Effector memory CD8-positive, alpha-beta T cell (primary cell): ENCODE measurements around the gene TMEM109.
A peak's percentile ranks its signal among the peaks of the same experiment; 100 is the strongest.

Experiments used
- ATAC-seq: fragments of 150-1000 bp; cut with Tn5 transposase; replicated peaks from 2 replicates; pipeline ENCODE4 v1.10.0; 2021; ENCODE audit warnings: mild to moderate bottlenecking, moderate library complexity
- DNase-seq, 3 experiments: peaks; one replicate each; pipeline ENCODE4 v3.0.0; 2021
- H3K27ac Mint-ChIP-seq, 2 donors: one replicate each; pipeline ENCODE4 v1.8.0; 2022; ENCODE audit warnings: mild to moderate bottlenecking in 2 of 2, mixed read lengths in 2 of 2, moderate library complexity in 2 of 2
- H3K27me3 Mint-ChIP-seq, 2 donors: one replicate each; pipeline ENCODE4 v1.8.0; 2022; ENCODE audit warnings: mixed read lengths in 2 of 2
- H3K36me3 Mint-ChIP-seq: one replicate; pipeline ENCODE4 v1.8.0; 2022; ENCODE audit warnings: mild to moderate bottlenecking, moderate library complexity, mixed read lengths; ENCODE audit not compliant: insufficient read depth
- H3K4me1 Mint-ChIP-seq, 2 donors: one replicate each; pipeline ENCODE4 v1.8.0; 2022; ENCODE audit warnings: low read depth in 2 of 2, mixed read lengths in 2 of 2
- H3K4me3 Mint-ChIP-seq, 2 donors: one replicate each; pipeline ENCODE4 v1.8.0; 2022; ENCODE audit warnings: mild to moderate bottlenecking in 2 of 2, mixed read lengths in 2 of 2, moderate library complexity in 2 of 2
- H3K9me3 Mint-ChIP-seq, 2 donors: one replicate each; pipeline ENCODE4 v1.8.0; 2022; ENCODE audit warnings: mixed read lengths in 2 of 2

Gene TMEM109

GRCh38 chr11:60939855-60940254 is 25.9 kb downstream of the TMEM109 start:
- H3K9me3 Mint-ChIP-seq: no peaks in the 10 kb centered on the region
- DNase-seq (no peak), ATAC-seq (peak; percentile 59)
- no peak overlapping the region for H3K4me3 Mint-ChIP-seq
- peak overlapping the region in 1 of 2 donors; percentile 56 for H3K27ac Mint-ChIP-seq
- peaks cover 40 to 41% of the 10 kb centered on the region in 2 donors for H3K27me3 Mint-ChIP-seq
- H3K4me1 Mint-ChIP-seq: no peaks in the 10 kb centered on the region
- peaks cover 2% of the 10 kb centered on the region for H3K36me3 Mint-ChIP-seq

- H3K27ac Mint-ChIP-seq: no peak overlapping the region
- no peak overlapping the region for H3K4me3 Mint-ChIP-seq
- H3K27me3 Mint-ChIP-seq: peaks cover 43 to 51% of the 10 kb centered on the region in 2 donors
These were observed 27.6 kb downstream of the TMEM109 start for GRCh38 chr11:60941371-60942119.

GRCh38 chr11:60942219-60942618 is 28.3 kb downstream of the TMEM109 start:
- Mint-ChIP-seq H3K27me3 (peaks cover 45% of the 10 kb centered on the region in 2 donors), H3K4me3 (no peak overlapping the region), H3K9me3 (no peaks in the 10 kb centered on the region), H3K36me3 (peaks cover 2% of the 10 kb centered on the region), H3K4me1 (no peaks in the 10 kb centered on the region), H3K27ac (no peak overlapping the region)
- DNase-seq (no peak), ATAC-seq (no peak)

More at GRCh38 chr11:60941371-60942119, 27.6 kb downstream of the TMEM109 start:
- ATAC-seq (no peak), DNase-seq (no peak)
- peaks cover 2% of the 10 kb centered on the region for H3K36me3 Mint-ChIP-seq
- H3K4me1 Mint-ChIP-seq: no peaks in the 10 kb centered on the region
- no peaks in the 10 kb centered on the region for H3K9me3 Mint-ChIP-seq

GRCh38 chr11:60942970-60943565 is 29.1 kb downstream of the TMEM109 start:
- no peak for ATAC-seq
- no peak overlapping the region for H3K27ac Mint-ChIP-seq
- DNase-seq: no peak
- no peaks in the 10 kb centered on the region for H3K9me3 Mint-ChIP-seq
- peaks cover 2% of the 10 kb centered on the region for H3K36me3 Mint-ChIP-seq
- peaks cover 38 to 40% of the 10 kb centered on the region in 2 donors for H3K27me3 Mint-ChIP-seq
- no peaks in the 10 kb centered on the region for H3K4me1 Mint-ChIP-seq
- no peak overlapping the region for H3K4me3 Mint-ChIP-seq

GRCh38 chr11:60944490-60945294 is 30.7 kb downstream of the TMEM109 start:
- peaks cover 41 to 43% of the 10 kb centered on the region in 2 donors for H3K27me3 Mint-ChIP-seq
- H3K36me3 Mint-ChIP-seq: no peaks in the 10 kb centered on the region
- peak overlapping the region in 1 of 2 donors; percentile 49 for H3K27ac Mint-ChIP-seq
- no peaks in the 10 kb centered on the region for H3K4me1 Mint-ChIP-seq
- no peak for ATAC-seq
- no peak overlapping the region for H3K4me3 Mint-ChIP-seq
- DNase-seq: no peak
- H3K9me3 Mint-ChIP-seq: no peaks in the 10 kb centered on the region

- H3K27me3 Mint-ChIP-seq: peaks cover 41 to 43% of the 10 kb centered on the region in 2 donors
- H3K4me1 Mint-ChIP-seq: no peaks in the 10 kb centered on the region
- no peak for DNase-seq
- H3K36me3 Mint-ChIP-seq: no peaks in the 10 kb centered on the region
- H3K4me3 Mint-ChIP-seq: no peak overlapping the region
- no peak overlapping the region for H3K27ac Mint-ChIP-seq
- no peaks in the 10 kb centered on the region for H3K9me3 Mint-ChIP-seq
- no peak for ATAC-seq
These were observed 31.3 kb downstream of the TMEM109 start for GRCh38 chr11:60945295-60945667.

- Mint-ChIP-seq H3K4me3 (no peak overlapping the region), H3K9me3 (no peaks in the 10 kb centered on the region), H3K36me3 (peaks cover under 1% of the 10 kb centered on the region)
These were observed 32.8 kb downstream of the TMEM109 start for GRCh38 chr11:60946601-60947264.

GRCh38 chr11:60947700-60948099 is 33.7 kb downstream of the TMEM109 start:
- Mint-ChIP-seq H3K27ac (no peak overlapping the region), H3K27me3 (peaks cover 45% of the 10 kb centered on the region in 2 donors), H3K36me3 (peaks cover 6% of the 10 kb centered on the region), H3K4me1 (peaks cover 11 to 13% of the 10 kb centered on the region in 2 donors), H3K9me3 (no peaks in the 10 kb centered on the region), H3K4me3 (no peak overlapping the region)
- DNase-seq (no peak), ATAC-seq (no peak)

More at GRCh38 chr11:60946601-60947264, 32.8 kb downstream of the TMEM109 start:
- Mint-ChIP-seq H3K4me1 (peaks cover 2 to 3% of the 10 kb centered on the region in 2 donors), H3K27ac (no peak overlapping the region), H3K27me3 (peaks cover 35 to 36% of the 10 kb centered on the region in 2 donors)
- DNase-seq (no peak), ATAC-seq (no peak)

- Mint-ChIP-seq H3K27me3 (peaks cover 50% of the 10 kb centered on the region in 2 donors), H3K9me3 (no peaks in the 10 kb centered on the region), H3K27ac (no peak overlapping the region), H3K4me3 (no peak overlapping the region), H3K4me1 (peaks cover 14 to 15% of the 10 kb centered on the region in 2 donors), H3K36me3 (peaks cover 6% of the 10 kb centered on the region)
- no peak for ATAC-seq
- DNase-seq: no peak
These were observed 34.3 kb downstream of the TMEM109 start for GRCh38 chr11:60948250-60948649.

- H3K36me3 Mint-ChIP-seq: peaks cover 10% of the 10 kb centered on the region
- peaks cover 14 to 15% of the 10 kb centered on the region in 2 donors for H3K4me1 Mint-ChIP-seq
- ATAC-seq (no peak), DNase-seq (no peak)
- no peak overlapping the region for H3K27ac Mint-ChIP-seq
- no peaks in the 10 kb centered on the region for H3K9me3 Mint-ChIP-seq
- H3K4me3 Mint-ChIP-seq: peak overlapping the region in 1 of 2 donors; percentile 51
- peaks cover 42 to 47% of the 10 kb centered on the region in 2 donors for H3K27me3 Mint-ChIP-seq
These were observed 36.1 kb downstream of the TMEM109 start for GRCh38 chr11:60950024-60950423.

- no peaks in the 10 kb centered on the region for H3K9me3 Mint-ChIP-seq
- no peak overlapping the region for H3K27ac Mint-ChIP-seq
- ATAC-seq: peak; percentile 42
- peaks cover 38 to 45% of the 10 kb centered on the region in 2 donors for H3K27me3 Mint-ChIP-seq
- H3K4me3 Mint-ChIP-seq: peak overlapping the region; percentile 72 to 91
- DNase-seq: no peak
- H3K4me1 Mint-ChIP-seq: peaks cover 14 to 15% of the 10 kb centered on the region in 2 donors
- H3K36me3 Mint-ChIP-seq: peaks cover 10% of the 10 kb centered on the region
These were observed 37.1 kb downstream of the TMEM109 start for GRCh38 chr11:60950933-60951605.

GRCh38 chr11:60951606-60951903 is 37.6 kb downstream of the TMEM109 start:
- peak overlapping the region; percentile 73 to 86 for H3K27ac Mint-ChIP-seq
- DNase-seq (no peak), ATAC-seq (peak; percentile 3)
- no peaks in the 10 kb centered on the region for H3K9me3 Mint-ChIP-seq
- H3K27me3 Mint-ChIP-seq: peaks cover 33 to 41% of the 10 kb centered on the region in 2 donors
- H3K4me1 Mint-ChIP-seq: peaks cover 14 to 15% of the 10 kb centered on the region in 2 donors
- peak overlapping the region; percentile 72 to 91 for H3K4me3 Mint-ChIP-seq
- peaks cover 10% of the 10 kb centered on the region for H3K36me3 Mint-ChIP-seq
